Heart left ventricle (tissue), 16 donors: ENCODE results near the gene GLRA2. TPM values are rescaled to one million over a fixed set of nuclear protein-coding genes. Genes with fewer than 3 reads are reported as not detected.

Experiments
- ATAC-seq, 4 donors: fragments of 200-7000 bp; cut with Tn5 transposase; one replicate each; pipeline ENCODE4 v1.9.1; 2020 to 2022; ENCODE audit warnings: moderate library complexity in 4 of 4, mild to moderate bottlenecking in 3 of 4, moderate number of reproducible peaks in 1 of 4
- DNase-seq, 5 donors: peaks; one replicate each; pipeline ENCODE4 v3.0.0-alpha.2; 2020
- H3K27ac ChIP-seq, 12 donors: fragments of 200-600 bp; sonication (generic) in 4 of 12; one replicate each; pipeline versions ENCODE4 v1.5.0 to v1.8.0; 2016 to 2022; ENCODE audit warnings: mild to moderate bottlenecking in 2 of 12
- H3K27me3 ChIP-seq, 9 donors: fragments of 200-600 bp; sonication (generic) in 2 of 9; one replicate each; pipeline versions ENCODE4 v1.5.1 to v1.8.0; 2016 to 2022; ENCODE audit warnings: mild to moderate bottlenecking in 3 of 9
- H3K36me3 ChIP-seq, 9 donors: fragments of 200-600 bp; sonication (generic) in 2 of 9; one replicate each; pipeline versions ENCODE4 v1.5.0 to v1.8.0; 2018 to 2022; ENCODE audit warnings: mild to moderate bottlenecking in 2 of 9
- H3K4me1 ChIP-seq, 12 donors: fragments of 200-600 bp; sonication (generic) in 4 of 12; one replicate each; pipeline versions ENCODE4 v1.5.0 to v1.8.0; 2016 to 2022; ENCODE audit warnings: mild to moderate bottlenecking in 3 of 12
- H3K4me3 ChIP-seq, 12 donors: fragments of 200-600 bp; sonication (generic) in 4 of 12; one replicate each; pipeline versions ENCODE4 v1.5.0 to v1.8.0; 2017 to 2022; ENCODE audit warnings: mild to moderate bottlenecking in 9 of 12, moderate library complexity in 4 of 12
- H3K9me3 ChIP-seq, 12 donors: fragments of 200-600 bp; sonication (generic) in 4 of 12; one replicate each; pipeline versions ENCODE4 v1.5.0 to v1.8.0; 2016 to 2022; ENCODE audit warnings: mild to moderate bottlenecking in 1 of 12
- CTCF ChIP-seq, 12 donors: fragments of 200-600 bp; sonication (generic) in 4 of 12; IDR thresholded peaks; one replicate each; pipeline versions ENCODE4 v1.5.0 to v1.8.0; 2018 to 2022; ENCODE audit warnings: antibody characterized with exemption in 12 of 12, mild to moderate bottlenecking in 5 of 12
- POLR2A ChIP-seq, 2 donors: fragments of 450-650 bp; IDR thresholded peaks; one replicate each; pipeline ENCODE4 v1.6.1; 2017; ENCODE audit warnings: antibody characterized with exemption in 2 of 2, mild to moderate bottlenecking in 2 of 2, moderate library complexity in 2 of 2
- WGBS, 4 donors: extraction: QIAGEN DNeasy Blood & Tissue Kit in 2 of 4; methylation state at CpG; one replicate each; pipeline versions ENCODE4 v1.1.5 to v1.1.7; 2013 to 2018; 5-methylcytosine and 5-hydroxymethylcytosine counted together
- intact Hi-C, 10 donors: fragments of 100-400 bp; cut with DNase I; formaldehyde crosslinking; loops; one replicate each; pipeline versions ENCODE4 v1.11.1 to v1.14.2; 2022
- polyA plus RNA-seq, 2 donors: library from polyadenylated mRNA; stranded (reverse); fragments of 200-250 nt; gene quantifications; one replicate each; pipeline ENCODE4 v1.2.3, GENCODE V29; 2013
- total RNA-seq, 9 donors: library from RNA; depleted of rRNA in 2 of 9; stranded (reverse); fragments of >200 nt in 2 of 9; fragmentation: NEBNext Ultra II Directional in 3 of 9; extraction: Animal tissue kit (Norgen Biotek cat#: 25700) in 3 of 9; gene quantifications; one replicate each; pipeline versions ENCODE4 v1.1.0 to v1.2.4, GENCODE V29; 2016 to 2023
- donor health status: ischemic (EF 13 %, LVEDD 7.1; RV severe dilation, severe dysfunction).
- donor health status: healthy with polysubstance abuse.
- donor health status: DM: no; HTN: yes; CAD: no.
- donor health status: DM: no; HTN: no; CAD: no.
- donor health status: ischemic (EF 25% LVEDD 6.9; RV normal size, moderate dysfunction).
- donor health status: ischemic (EF 25% LVEDD 5.7; RV mildly dilated, moderate dysfunction).
- donor health status: healthy.
- donor health status: DM: yes; HTN: yes; CAD: no.
- donor health status: ischemic (EF 35%, LVEDD 5.7; RV mildly dilated, moderate dysfunction).
- donor health status: nonischemic (EF 11% LVEDD 7.7; RV severe dilation, severe dysfunction).
- donor health status: DM: yes; HTN: yes; CAD: no.
- donor health status: PGD.
- donor health status: ischemic (EF 29% LVEDD 5.4; RV normal size, mild dysfunction).
- donor health status: nonischemic (EF 23%, LVEDD 6.1; RV moderate dilation, normal function).

GLRA2 gene
- total and polyA plus RNA-seq, 11 donors: not detected

DNA sequence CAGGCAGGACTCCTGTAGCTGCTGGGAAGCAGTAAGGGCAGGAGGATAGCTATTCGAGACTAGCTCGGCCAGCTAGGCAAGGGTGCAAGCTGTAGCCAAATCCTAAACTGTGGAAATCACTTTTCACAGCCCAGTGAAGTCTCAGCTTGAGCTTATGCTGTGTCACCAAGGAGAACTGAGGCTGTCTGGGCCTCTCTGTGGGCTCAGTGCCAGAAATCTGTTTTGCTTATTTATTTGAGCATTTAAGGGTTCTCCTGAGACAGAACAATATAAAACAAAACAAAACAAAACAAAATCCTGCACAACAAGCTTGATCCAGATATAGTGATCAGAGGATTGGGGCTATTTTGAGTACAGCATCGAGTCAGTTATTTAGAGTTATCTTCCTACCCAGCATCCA, 246.1 kb downstream of the GLRA2 start:
- no peak overlapping the region for H3K4me3 ChIP-seq
- WGBS, 4 donors: 31 to 76% (median 54%) methylated on average over 3 of the region's 3 CpGs
- no peak for ATAC-seq

GRCh38 chrX:14776901-14777300, 247.6 kb downstream of the GLRA2 start:
- TF ChIP-seq POLR2A (IDR thresholded peaks at IDR 0.05): no peak
- TF ChIP-seq CTCF (IDR thresholded peaks at IDR 0.05): no peak
- H3K36me3 ChIP-seq: no peaks in the 10 kb centered on the region
- WGBS, 4 donors: 39 to 50% (median 48%) methylated on average over 2 of the region's 2 CpGs
- DNase-seq: no peak
- intact Hi-C loops: no loop called here
- no peaks in the 10 kb centered on the region for H3K4me1 ChIP-seq
- no peak for ATAC-seq
- no peaks in the 10 kb centered on the region for H3K9me3 ChIP-seq
- H3K4me3 ChIP-seq: no peak overlapping the region
- no peaks in the 10 kb centered on the region for H3K27me3 ChIP-seq
- H3K27ac ChIP-seq: no peak overlapping the region

More for the DNA sequence above, 246.1 kb downstream of the GLRA2 start:
- Histone ChIP-seq H3K27me3 (no peaks in the 10 kb centered on the region), H3K9me3 (peaks cover 0 to 10% (median 0%) of the 10 kb centered on the region in 12 donors), H3K27ac (no peak overlapping the region), H3K36me3 (no peaks in the 10 kb centered on the region), H3K4me1 (no peaks in the 10 kb centered on the region)
- no peak for DNase-seq
- intact Hi-C loops: no loop called here
- TF ChIP-seq POLR2A (IDR thresholded peaks at IDR 0.05): no peak
- TF ChIP-seq CTCF (IDR thresholded peaks at IDR 0.05): no peak

DNA sequence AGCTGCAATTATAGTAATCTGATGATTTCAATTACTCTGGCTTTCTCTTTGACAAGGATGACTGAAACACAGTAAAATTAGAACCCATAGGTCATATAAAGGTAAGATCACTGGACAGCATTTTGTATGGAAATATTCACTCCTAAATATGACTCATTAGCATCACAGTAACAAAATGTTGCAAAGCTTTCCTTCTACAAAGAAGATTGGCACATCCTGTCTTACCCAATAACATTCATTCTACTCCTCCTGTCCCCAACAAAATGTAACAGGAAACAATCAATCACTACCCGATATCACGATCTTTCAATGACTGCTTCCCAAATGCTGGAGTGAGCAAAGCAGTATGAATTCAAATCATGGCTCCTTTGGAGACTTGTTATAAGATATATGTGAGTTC, 248.2 kb downstream of the GLRA2 start:
- 27 to 80% (median 57%) methylated on average over 2 of the region's 2 CpGs for WGBS, 4 donors
- H3K36me3 ChIP-seq: no peaks in the 10 kb centered on the region
- ATAC-seq: no peak
- no peak for TF ChIP-seq POLR2A (IDR thresholded peaks at IDR 0.05)
- TF ChIP-seq CTCF (IDR thresholded peaks at IDR 0.05): no peak
- H3K9me3 ChIP-seq: no peaks in the 10 kb centered on the region
- no peaks in the 10 kb centered on the region for H3K4me1 ChIP-seq
- no peak overlapping the region for H3K27ac ChIP-seq
- no peaks in the 10 kb centered on the region for H3K27me3 ChIP-seq
- H3K4me3 ChIP-seq: no peak overlapping the region
- no peak for DNase-seq
- intact Hi-C loops: no loop called here

DNA sequence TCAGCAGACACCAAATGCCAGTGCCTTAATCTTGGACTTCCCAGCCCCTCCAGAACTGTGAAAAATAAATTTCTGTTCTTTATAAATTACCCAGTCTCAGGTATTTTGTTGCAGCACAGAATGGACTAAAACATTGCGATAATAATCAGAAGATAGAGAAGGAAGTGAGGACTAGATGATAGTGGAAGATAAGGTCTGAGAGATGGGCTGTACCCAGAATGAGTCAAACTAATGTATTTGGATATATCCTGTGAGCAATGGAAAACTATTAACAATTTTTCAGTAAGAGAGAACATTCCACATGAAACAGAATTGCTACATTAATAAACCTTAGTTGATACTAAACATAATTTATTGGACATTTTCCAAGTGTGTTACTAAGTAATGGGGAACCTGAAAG, 250.2 kb downstream of the GLRA2 start:
- DNase-seq: no peak
- intact Hi-C loops: no loop called here
- 88 to 98% (median 92%) methylated on average over 1 of the region's 1 CpG for WGBS, 4 donors
- Histone ChIP-seq H3K4me3 (no peak overlapping the region), H3K9me3 (no peaks in the 10 kb centered on the region), H3K4me1 (no peaks in the 10 kb centered on the region), H3K36me3 (no peaks in the 10 kb centered on the region), H3K27me3 (no peaks in the 10 kb centered on the region), H3K27ac (no peak overlapping the region)
- TF ChIP-seq CTCF (IDR thresholded peaks at IDR 0.05) (no peak), POLR2A (IDR thresholded peaks at IDR 0.05) (no peak)
- ATAC-seq: no peak
